Esophagus muscularis mucosa (tissue), 4 donors: ENCODE results near the gene KRTAP21-2. TPM values are rescaled to one million over a fixed set of nuclear protein-coding genes. Genes with fewer than 3 reads are reported as not detected.

Experiments used
- DNase-seq: peaks from one replicate; pipeline ENCODE4 v3.0.0-alpha.2; 2017; ENCODE audit errors: extremely low spot score
- H3K27ac ChIP-seq, 4 donors: fragments of 200-600 bp; sonication (generic); replicated peaks in 1 of 4; 1 replicate in 3 of 4; 2 replicates in 1 of 4; pipeline ENCODE4 v1.5.1; 2016 to 2019; ENCODE audit warnings: mild to moderate bottlenecking in 1 of 4
- H3K27me3 ChIP-seq, 4 donors: fragments of 200-600 bp; sonication (generic); one replicate each; pipeline versions ENCODE4 v1.5.1 to v1.6.0; 2016 to 2019
- H3K36me3 ChIP-seq, 4 donors: fragments of 200-600 bp; sonication (generic); one replicate each; pipeline ENCODE4 v1.5.1; 2016 to 2019
- H3K4me1 ChIP-seq, 4 donors: fragments of 200-600 bp; sonication (generic); one replicate each; pipeline ENCODE4 v1.5.1; 2016 to 2019
- H3K4me3 ChIP-seq, 4 donors: fragments of 200-600 bp; sonication (generic); 1 replicate in 2 of 4; 2 replicates in 2 of 4; pipeline ENCODE4 v1.5.1; 2016 to 2019; ENCODE audit warnings: mild to moderate bottlenecking in 4 of 4, moderate library complexity in 1 of 4
- H3K9me3 ChIP-seq, 4 donors: fragments of 200-600 bp; sonication (generic); 1 replicate in 3 of 4; 2 replicates in 1 of 4; pipeline ENCODE4 v1.5.1; 2016 to 2019
- CTCF ChIP-seq, 3 experiments: fragments of 200-600 bp in 2 of 3; fragments of 450-650 bp in 1 of 3; sonication (generic) in 2 of 3; IDR thresholded peaks; one replicate each; pipeline ENCODE4 v1.5.1; 2017 to 2019; ENCODE audit warnings: antibody characterized with exemption in 3 of 3, mild to moderate bottlenecking in 2 of 3, moderate library complexity in 1 of 3
- EP300 ChIP-seq: sonication (generic); formaldehyde crosslinking; IDR thresholded peaks from one replicate; pipeline ENCODE4 v1.6.1; 2017; ENCODE audit warnings: antibody characterized with exemption
- POLR2A ChIP-seq: fragments of 450-650 bp; IDR thresholded peaks from one replicate; pipeline ENCODE4 v1.6.1; 2017; ENCODE audit warnings: antibody characterized with exemption, moderate library complexity, mild to moderate bottlenecking, low read depth
- POLR2AphosphoS5 ChIP-seq, 2 donors: sonication (generic); formaldehyde crosslinking; IDR thresholded peaks; one replicate each; pipeline ENCODE4 v1.6.1; 2017; ENCODE audit warnings: antibody characterized with exemption in 2 of 2
- WGBS: methylation state at CpG from one replicate; pipeline ENCODE4 v1.1.5; 2018; 5-methylcytosine and 5-hydroxymethylcytosine counted together
- intact Hi-C: fragments of 100-400 bp; cut with DNase I; formaldehyde crosslinking; loops from one replicate; pipeline ENCODE4 v1.15.1; 2023
- small RNA-seq, 3 donors: library from RNA; depleted of rRNA; stranded (forward); fragments of <200 nt; gene quantifications; one replicate each; pipeline ENCODE3, GENCODE V24; 2016
- total RNA-seq, 4 donors: library from RNA; depleted of rRNA; stranded (reverse); fragments of >200 nt; gene quantifications; one replicate each; pipeline versions ENCODE4 v1.1.0 to v1.2.1, GENCODE V29; 2016

KRTAP21-2 gene
- total RNA-seq, 4 donors from 2014 or later: not detected

GRCh38 chr21:30713766-30714165 lies 33.3 kb downstream of the KRTAP21-2 start:
- WGBS: 87% methylated on average over 3 of the region's 3 CpGs
- DNase-seq: no peak
- no peak for TF ChIP-seq CTCF (IDR thresholded peaks at IDR 0.05)
- TF ChIP-seq EP300: no peak
- no peak for TF ChIP-seq POLR2A
- no peak for TF ChIP-seq POLR2AphosphoS5 (IDR thresholded peaks at IDR 0.05)
- H3K4me3 ChIP-seq: no peak overlapping the region
- no peaks in the 10 kb centered on the region for H3K27me3 ChIP-seq
- intact Hi-C loops: no loop called here
- no peaks in the 10 kb centered on the region for H3K9me3 ChIP-seq
- H3K4me1 ChIP-seq: no peaks in the 10 kb centered on the region
- no peak overlapping the region for H3K27ac ChIP-seq
- H3K36me3 ChIP-seq: no peaks in the 10 kb centered on the region

GRCh38 chr21:30710499-30710898 lies 36.6 kb downstream of the KRTAP21-2 start:
- H3K4me1 ChIP-seq: no peaks in the 10 kb centered on the region
- no peak for TF ChIP-seq CTCF (IDR thresholded peaks at IDR 0.05)
- no peak for TF ChIP-seq POLR2A
- no peak for TF ChIP-seq POLR2AphosphoS5 (IDR thresholded peaks at IDR 0.05)
- TF ChIP-seq EP300: no peak
- no peak for DNase-seq
- H3K36me3 ChIP-seq: no peaks in the 10 kb centered on the region
- H3K27me3 ChIP-seq: no peaks in the 10 kb centered on the region
- H3K27ac ChIP-seq: no peak overlapping the region
- no peak overlapping the region for H3K4me3 ChIP-seq
- intact Hi-C loops: no loop called here
- no peaks in the 10 kb centered on the region for H3K9me3 ChIP-seq
- 43% methylated on average over 3 of the region's 3 CpGs for WGBS

GRCh38 chr21:30707409-30707808 lies 39.6 kb downstream of the KRTAP21-2 start:
- Histone ChIP-seq H3K4me1 (no peaks in the 10 kb centered on the region), H3K27ac (no peak overlapping the region), H3K9me3 (no peaks in the 10 kb centered on the region), H3K36me3 (no peaks in the 10 kb centered on the region), H3K4me3 (no peak overlapping the region), H3K27me3 (no peaks in the 10 kb centered on the region)
- no peak for DNase-seq
- TF ChIP-seq CTCF (IDR thresholded peaks at IDR 0.05): no peak
- TF ChIP-seq POLR2A: no peak
- no peak for TF ChIP-seq EP300
- TF ChIP-seq POLR2AphosphoS5 (IDR thresholded peaks at IDR 0.05): no peak
- intact Hi-C loops: no loop called here

Small RNA genes within 50 kb of the gene (small RNA-seq; reads per million reads assigned to genes)
- gene AP000244.1 (0 reads per million in 3 donors), gene KRTAP21-3 (0 reads per million in 3 donors)

Other genes with a start within 250 kb of the KRTAP21-2 start
- gene KRTAP19-5, start 245.1 kb downstream of the KRTAP21-2 start, total RNA-seq: not detected
- gene KRTAP19-6, start 205.4 kb downstream of the KRTAP21-2 start, total RNA-seq: not detected
- gene KRTAP19-7, start 185.9 kb downstream of the KRTAP21-2 start, total RNA-seq: not detected
- gene KRTAP22-2, start 156.9 kb downstream of the KRTAP21-2 start, total RNA-seq: not detected
- gene KRTAP6-3, start 154.8 kb downstream of the KRTAP21-2 start, total RNA-seq: not detected
- gene KRTAP6-2, start 148.4 kb downstream of the KRTAP21-2 start, total RNA-seq: not detected
- not detected for gene KRTAP22-1, start 146.2 kb downstream of the KRTAP21-2 start, total RNA-seq
- not detected for gene KRTAP6-1, start 133.3 kb downstream of the KRTAP21-2 start, total RNA-seq
- not detected for gene KRTAP20-1, start 130.8 kb downstream of the KRTAP21-2 start, total RNA-seq
- not detected for gene KRTAP20-4, start 126.6 kb downstream of the KRTAP21-2 start, total RNA-seq
- not detected for gene KRTAP20-2, start 112.1 kb downstream of the KRTAP21-2 start, total RNA-seq
- not detected for gene KRTAP20-3, start 104.4 kb downstream of the KRTAP21-2 start, total RNA-seq
- gene KRTAP21-3, start 28.5 kb downstream of the KRTAP21-2 start, total RNA-seq: not detected
- gene KRTAP21-1, start 8.2 kb upstream of the KRTAP21-2 start, total RNA-seq: not detected
- not detected for gene KRTAP8-1, start 66.0 kb upstream of the KRTAP21-2 start, total RNA-seq
- not detected for gene KRTAP7-1, start 82.5 kb upstream of the KRTAP21-2 start, total RNA-seq
- gene KRTAP11-1, start 134.3 kb upstream of the KRTAP21-2 start, total RNA-seq: not detected